ENCODE measurements around the gene CTXND1. TPM values are rescaled to one million over a fixed set of nuclear protein-coding genes. Genes with fewer than 3 reads are reported as not detected.

Gene CTXND1
- total RNA-seq, 1 donor = not detected

GRCh38 chr15:80185152-80185551 lies 66.9 kb downstream of the CTXND1 start:
- no peak overlapping the region for H3K4me3 ChIP-seq (ENCODE audit: insufficient read depth, low read length)
- H2AFZ ChIP-seq (ENCODE audit: low read length) = no peak overlapping the region
- TF ChIP-seq CTCF (IDR thresholded peaks at IDR 0.05; ENCODE audit: extremely low read depth, low read depth, low read length) = no peak
- no peaks in the 10 kb centered on the region for H4K20me1 ChIP-seq (ENCODE audit: insufficient read depth, low read length)
- no peaks in the 10 kb centered on the region for H3K79me2 ChIP-seq (ENCODE audit: insufficient read depth, low read length)
- H3K27me3 ChIP-seq (ENCODE audit: insufficient read depth, low read length) = no peaks in the 10 kb centered on the region
- H3K27ac ChIP-seq (ENCODE audit: low read depth, low read length) = no peak overlapping the region
- H3K36me3 ChIP-seq (ENCODE audit: insufficient read depth, low read length) = peaks cover 47% of the 10 kb centered on the region
- no peaks in the 10 kb centered on the region for H3K9me3 ChIP-seq (ENCODE audit: low read depth, low read length)
- no peak for DNase-seq (ENCODE audit: insufficient read length, low spot score, missing footprints)
- peaks cover 8% of the 10 kb centered on the region for H3K4me1 ChIP-seq (ENCODE audit: insufficient read depth, low read length)
- no peak overlapping the region for H3K4me2 ChIP-seq (ENCODE audit: insufficient read depth, low read length)

- Histone ChIP-seq H3K4me1 (ENCODE audit: insufficient read depth, low read length) (peaks cover 10% of the 10 kb centered on the region), H3K27me3 (ENCODE audit: insufficient read depth, low read length) (no peaks in the 10 kb centered on the region), H3K79me2 (ENCODE audit: insufficient read depth, low read length) (no peaks in the 10 kb centered on the region), H3K27ac (ENCODE audit: low read depth, low read length) (no peak overlapping the region), H3K4me2 (ENCODE audit: insufficient read depth, low read length) (no peak overlapping the region), H4K20me1 (ENCODE audit: insufficient read depth, low read length) (no peaks in the 10 kb centered on the region), H3K9me3 (ENCODE audit: low read depth, low read length) (no peaks in the 10 kb centered on the region), H2AFZ (ENCODE audit: low read length) (no peak overlapping the region), H3K4me3 (ENCODE audit: insufficient read depth, low read length) (no peak overlapping the region), H3K36me3 (ENCODE audit: insufficient read depth, low read length) (peaks cover 47% of the 10 kb centered on the region)
- no peak for DNase-seq (ENCODE audit: insufficient read length, low spot score, missing footprints)
- TF ChIP-seq CTCF (IDR thresholded peaks at IDR 0.05; ENCODE audit: extremely low read depth, low read depth, low read length) = no peak
Observed at GRCh38 chr15:80184554-80184953, 67.5 kb downstream of the CTXND1 start.

- Histone ChIP-seq H3K79me2 (ENCODE audit: insufficient read depth, low read length) (no peaks in the 10 kb centered on the region), H3K27me3 (ENCODE audit: insufficient read depth, low read length) (no peaks in the 10 kb centered on the region), H3K4me1 (ENCODE audit: insufficient read depth, low read length) (peaks cover 15% of the 10 kb centered on the region), H3K4me2 (ENCODE audit: insufficient read depth, low read length) (no peak overlapping the region), H3K27ac (ENCODE audit: low read depth, low read length) (no peak overlapping the region), H3K36me3 (ENCODE audit: insufficient read depth, low read length) (peaks cover 47% of the 10 kb centered on the region), H4K20me1 (ENCODE audit: insufficient read depth, low read length) (no peaks in the 10 kb centered on the region), H3K9me3 (ENCODE audit: low read depth, low read length) (no peaks in the 10 kb centered on the region), H2AFZ (ENCODE audit: low read length) (no peak overlapping the region), H3K4me3 (ENCODE audit: insufficient read depth, low read length) (no peak overlapping the region)
- DNase-seq (ENCODE audit: insufficient read length, low spot score, missing footprints) = no peak
- TF ChIP-seq CTCF (IDR thresholded peaks at IDR 0.05; ENCODE audit: extremely low read depth, low read depth, low read length) = peak; percentile 9
Observed at GRCh38 chr15:80183886-80184285, 68.1 kb downstream of the CTXND1 start.

GRCh38 chr15:80183306-80183705 lies 68.7 kb downstream of the CTXND1 start:
- Histone ChIP-seq H3K4me1 (ENCODE audit: insufficient read depth, low read length) (peaks cover 15% of the 10 kb centered on the region), H3K9me3 (ENCODE audit: low read depth, low read length) (no peaks in the 10 kb centered on the region), H4K20me1 (ENCODE audit: insufficient read depth, low read length) (no peaks in the 10 kb centered on the region), H3K36me3 (ENCODE audit: insufficient read depth, low read length) (peaks cover 47% of the 10 kb centered on the region), H3K4me3 (ENCODE audit: insufficient read depth, low read length) (no peak overlapping the region), H3K79me2 (ENCODE audit: insufficient read depth, low read length) (no peaks in the 10 kb centered on the region), H3K27me3 (ENCODE audit: insufficient read depth, low read length) (no peaks in the 10 kb centered on the region), H3K4me2 (ENCODE audit: insufficient read depth, low read length) (no peak overlapping the region), H2AFZ (ENCODE audit: low read length) (no peak overlapping the region), H3K27ac (ENCODE audit: low read depth, low read length) (no peak overlapping the region)
- no peak for DNase-seq (ENCODE audit: insufficient read length, low spot score, missing footprints)
- no peak for TF ChIP-seq CTCF (IDR thresholded peaks at IDR 0.05; ENCODE audit: extremely low read depth, low read depth, low read length)

Measured in osteoblast (primary cell).